Measurements from ENCODE around the gene DSG1. TPM values are rescaled to one million over a fixed set of nuclear protein-coding genes. Genes with fewer than 3 reads are reported as not detected.

The DSG1 gene
- total and polyA plus RNA-seq, 2 of the 8 experiments (the other 6 are each of a cell fraction or from before 2014, with no cell fraction given): 0.06 TPM; not detected in 1

DNA sequence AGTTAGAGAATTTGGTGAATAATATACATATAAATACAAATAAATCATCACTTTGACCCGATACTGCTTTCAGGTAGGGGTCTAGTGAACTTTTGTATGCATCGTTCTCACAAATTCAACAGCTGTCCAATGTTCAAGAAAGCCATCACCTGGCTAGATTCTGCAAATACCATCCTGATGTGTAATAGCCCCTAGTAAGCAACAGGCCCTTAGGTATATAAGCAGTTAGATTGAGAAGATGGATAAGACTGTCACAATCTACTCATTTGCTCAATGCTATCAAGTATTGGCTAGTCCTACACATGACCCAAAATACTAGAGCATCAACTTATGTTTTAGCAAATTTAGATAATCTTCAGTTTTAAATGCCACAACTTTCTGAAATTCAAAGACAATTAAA, 20.7 kb upstream of the DSG1 start:
- H3K23me2 ChIP-seq (ENCODE audit: low read depth, low read length): no peaks in the 10 kb centered on the region; the same call in 1 of the 2 replicates
- no peak overlapping the region for H3K27ac ChIP-seq (ENCODE audit: low read depth, low read length)
- no peak overlapping the region for H3K4me2 ChIP-seq (ENCODE audit: insufficient read depth in 1 of 2, low read depth in 2 of 2, low read length in 2 of 2)
- H3K27me3 ChIP-seq (replicated peaks in 1 of 4; ENCODE audit: control insufficient read depth in 3 of 4, extremely low read depth in 1 of 4, insufficient read depth in 3 of 4, low read length in 3 of 4): no peaks in the 10 kb centered on the region
- no peak overlapping the region for H3K4ac ChIP-seq (replicated peaks; ENCODE audit: insufficient read length, low read depth, low read length)
- no peak overlapping the region for H2BK120ac ChIP-seq (replicated peaks; ENCODE audit: low read depth, low read length)
- FAIRE-seq (no peak), DNase-seq (ENCODE audit: low read depth in 1 of 2, low spot score in 2 of 2) (no peak)
- H3K9ac ChIP-seq (replicated peaks in 1 of 4; ENCODE audit: extremely low read depth in 1 of 4, low read depth in 3 of 4, low read length in 3 of 4): no peak overlapping the region
- H2AFZ ChIP-seq (ENCODE audit: low read length): no peak overlapping the region
- no peaks in the 10 kb centered on the region for H3K79me1 ChIP-seq (ENCODE audit: low read depth, low read length)
- 87% methylated on average over 2 of the region's 2 CpGs; no CpG with 5 or more reads in 1 of the 2 experiments for WGBS, 2 experiments (ENCODE audit: extremely low coverage in 1 of 2, insufficient coverage in 1 of 2, insufficient read length in 1 of 2, insufficient replicate concordance in 2 of 2, low coverage in 1 of 2, low lambda C conversion rate in 2 of 2, missing lambda C conversion rate in 1 of 2)
- peaks cover 0 to under 1% of the 10 kb centered on the region in 2 experiments; a peak in 1 of 4 replicates for H3K9me3 ChIP-seq (ENCODE audit: insufficient read depth in 2 of 2, low read depth in 1 of 2, low read length in 1 of 2)
- H3K4me1 ChIP-seq (replicated peaks in 1 of 4; ENCODE audit: control insufficient read depth in 3 of 4, insufficient read depth in 4 of 4, low read length in 3 of 4): peaks cover 0 to 7% (median 4%) of the 10 kb centered on the region in 4 experiments; a peak in 4 of 7 replicates
- ChIA-PET CTCF (ENCODE audit: partially characterized antibody) (interaction anchor here (0.7 to 1.2 kb wide), 2 partner anchors 102 to 128 kb away, joined by 3 read pairs; no protein-coding TSS in a partner anchor), POLR2A (ENCODE audit: partially characterized antibody) (no interaction called here)
- no peak overlapping the region for H2BK12ac ChIP-seq (ENCODE audit: low read depth, low read length)
- no peak overlapping the region for H3K4me3 ChIP-seq (ENCODE audit: extremely low read depth in 1 of 4, insufficient read depth in 2 of 4, low read depth in 3 of 4, low read length in 4 of 4)
- H4K91ac ChIP-seq (replicated peaks; ENCODE audit: insufficient read length, low read length): no peak overlapping the region
- no peaks in the 10 kb centered on the region for H4K20me1 ChIP-seq (replicated peaks in 1 of 2; ENCODE audit: control insufficient read depth in 1 of 2, insufficient read depth in 2 of 2, low read length in 2 of 2)
- no peak overlapping the region for H4K8ac ChIP-seq (ENCODE audit: extremely low read depth, insufficient read depth, low read length)
- H3K79me2 ChIP-seq (ENCODE audit: control insufficient read depth in 1 of 2, insufficient read depth in 2 of 2, low read length in 2 of 2): no peaks in the 10 kb centered on the region
- no peak overlapping the region for H4K5ac ChIP-seq (ENCODE audit: insufficient read length, low read depth, low read length)
- no peak overlapping the region for H2BK5ac ChIP-seq (ENCODE audit: low read depth, low read length)
- H2BK20ac ChIP-seq (ENCODE audit: low read length): no peak overlapping the region
- no peaks in the 10 kb centered on the region for H3K36me3 ChIP-seq (ENCODE audit: control insufficient read depth in 2 of 4, insufficient read depth in 4 of 4, low read length in 3 of 4)
- no peak overlapping the region for H2AK5ac ChIP-seq (ENCODE audit: low read depth, low read length)
- no peak overlapping the region for H3K18ac ChIP-seq (ENCODE audit: extremely low read depth, low read length)
- no peak for TF ChIP-seq GABPA (IDR thresholded peaks at IDR 0.05; ENCODE audit: borderline replicate concordance, insufficient read depth, low read length)
- TF ChIP-seq TAF7 (optimal IDR thresholded peaks at IDR 0.05; ENCODE audit: borderline replicate concordance, low read depth, low read length): no peak
- TF ChIP-seq YY1 (IDR thresholded peaks at IDR 0.05; ENCODE audit: low read depth, low read length): no peak
- no peak for TF ChIP-seq PHF8 (conservative IDR thresholded peaks at IDR 0.05; ENCODE audit: low read depth, low read length)
- no peak for TF ChIP-seq RXRA (IDR thresholded peaks at IDR 0.05; ENCODE audit: insufficient read depth, low read depth, low read length)
- TF ChIP-seq, protein P1, sequence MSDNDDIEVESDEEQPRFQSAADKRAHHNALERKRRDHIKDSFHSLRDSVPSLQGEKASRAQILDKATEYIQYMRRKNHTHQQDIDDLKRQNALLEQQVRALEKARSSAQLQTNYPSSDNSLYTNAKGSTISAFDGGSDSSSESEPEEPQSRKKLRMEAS (IDR thresholded peaks at IDR 0.05): no peak
- TF ChIP-seq CREB1 (IDR thresholded peaks at IDR 0.05): no peak
- no peak for TF ChIP-seq NRF1 (IDR thresholded peaks at IDR 0.05; ENCODE audit: low read depth, low read length)
- TF ChIP-seq POU5F1 (IDR thresholded peaks at IDR 0.05; ENCODE audit: low read depth, low read length): no peak
- TF ChIP-seq KDM1A (IDR thresholded peaks at IDR 0.05; ENCODE audit: borderline replicate concordance, low read length): no peak
- no peak for TF ChIP-seq GTF2F1 (IDR thresholded peaks at IDR 0.05; ENCODE audit: borderline replicate concordance, low read depth, low read length)
- no peak for TF ChIP-seq CHD2 (IDR thresholded peaks at IDR 0.05; ENCODE audit: low read length)
- H3K23ac ChIP-seq (ENCODE audit: insufficient read length): no peak overlapping the region
- H3K14ac ChIP-seq (ENCODE audit: insufficient read length): no peak overlapping the region
- H2BK15ac ChIP-seq (ENCODE audit: low read length): no peak overlapping the region
- H3K56ac ChIP-seq (replicated peaks; ENCODE audit: insufficient read length, low read depth, low read length): no peak overlapping the region
